IPS-15b (cell line): Measurements from ENCODE around the gene DRGX.

ENCODE experiments used
- H3K27me3 ChIP-seq: one replicate; pipeline ENCODE4 v1.6.1; 2013; ENCODE audit warnings: low read length; ENCODE audit not compliant: control insufficient read depth, insufficient read depth
- H3K36me3 ChIP-seq: one replicate; pipeline ENCODE4 v1.6.1; 2013; ENCODE audit warnings: low read length; ENCODE audit not compliant: control insufficient read depth, insufficient read depth
- H3K4me1 ChIP-seq: one replicate; pipeline ENCODE4 v1.6.1; 2013; ENCODE audit warnings: mild to moderate bottlenecking, low read length; ENCODE audit not compliant: control insufficient read depth, insufficient read depth
- H3K4me3 ChIP-seq: one replicate; pipeline ENCODE4 v1.5.1; 2013; ENCODE audit warnings: low read depth, low read length
- H3K9ac ChIP-seq: one replicate; pipeline ENCODE4 v1.6.1; 2013; ENCODE audit warnings: low read depth, mild to moderate bottlenecking, low read length
- H3K9me3 ChIP-seq: one replicate; pipeline ENCODE4 v1.6.1; 2013; ENCODE audit warnings: mild to moderate bottlenecking, low read length; ENCODE audit not compliant: control insufficient read depth, insufficient read depth

Gene DRGX

GRCh38 chr10:49318755-49319154 is 77.1 kb downstream of the DRGX start:
- Histone ChIP-seq H3K9me3 (no peaks in the 10 kb centered on the region), H3K9ac (no peak overlapping the region), H3K36me3 (no peaks in the 10 kb centered on the region), H3K27me3 (no peaks in the 10 kb centered on the region), H3K4me3 (no peak overlapping the region), H3K4me1 (no peaks in the 10 kb centered on the region)

GRCh38 chr10:49318028-49318427 is 77.9 kb downstream of the DRGX start:
- Histone ChIP-seq H3K4me1 (no peaks in the 10 kb centered on the region), H3K9me3 (no peaks in the 10 kb centered on the region), H3K9ac (no peak overlapping the region), H3K27me3 (no peaks in the 10 kb centered on the region), H3K36me3 (no peaks in the 10 kb centered on the region), H3K4me3 (no peak overlapping the region)

DNA sequence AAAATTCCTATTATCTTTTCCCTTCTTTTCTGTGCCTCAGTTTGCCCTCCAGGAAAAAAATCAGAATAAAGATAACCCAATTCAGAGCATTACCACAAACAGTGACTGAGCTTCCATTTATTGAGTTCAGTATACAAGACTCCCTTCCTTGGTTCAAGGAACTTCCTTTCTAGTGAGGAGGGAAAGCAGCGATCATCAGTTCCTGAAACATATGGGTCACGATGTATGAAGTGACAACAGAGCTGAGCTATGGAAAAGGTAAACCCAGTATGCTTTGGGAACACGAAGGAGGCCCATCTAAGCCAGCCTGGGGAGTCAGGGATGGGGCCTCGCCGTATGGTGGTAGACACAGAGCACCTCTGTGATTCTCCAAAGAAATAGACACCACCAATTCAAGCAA is 81.1 kb downstream of the DRGX start:
- H3K27me3 ChIP-seq, result no peaks in the 10 kb centered on the region
- H3K4me1 ChIP-seq, result no peaks in the 10 kb centered on the region
- H3K9ac ChIP-seq, result no peak overlapping the region
- H3K36me3 ChIP-seq, result no peaks in the 10 kb centered on the region
- no peaks in the 10 kb centered on the region for H3K9me3 ChIP-seq
- no peak overlapping the region for H3K4me3 ChIP-seq
